ENCODE data around the gene GALNT15. TPM values are rescaled to one million over a fixed set of nuclear protein-coding genes. Genes with fewer than 3 reads are reported as not detected.

The GALNT15 gene
- total and polyA plus RNA-seq, 4 donors, result under 0.01 to 2.8 (median 1.3) TPM

GRCh38 chr3:16145176-16145575 is 29.3 kb upstream of the GALNT15 start:
- H3K4me1 ChIP-seq (ENCODE audit: control insufficient read depth in 4 of 4, insufficient read depth in 4 of 4, low read length in 3 of 4), result no peaks in the 10 kb centered on the region
- 98% methylated on average over 2 of the region's 2 CpGs for WGBS
- TF ChIP-seq REST (IDR thresholded peaks at IDR 0.05) (no peak), RAD21 (IDR thresholded peaks at IDR 0.05) (no peak), GABPA (IDR thresholded peaks at IDR 0.05 in 1 of 2, conservative IDR thresholded peaks at IDR 0.05 in 1 of 2) (no peak), JUND (IDR thresholded peaks at IDR 0.05) (no peak), MAX (IDR thresholded peaks at IDR 0.05) (no peak), FOXA1 (IDR thresholded peaks at IDR 0.05) (no peak), YY1 (IDR thresholded peaks at IDR 0.05) (no peak), ZBTB33 (IDR thresholded peaks at IDR 0.05) (no peak), ATF3 (IDR thresholded peaks at IDR 0.05) (no peak), FOXA2 (IDR thresholded peaks at IDR 0.05) (no peak), TAF1 (conservative IDR thresholded peaks at IDR 0.05) (no peak), HNF4G (IDR thresholded peaks at IDR 0.05) (no peak), CTCF (IDR thresholded peaks at IDR 0.05; ENCODE audit: low read depth, low read length, missing input control) (no peak), HNF4A (conservative IDR thresholded peaks at IDR 0.05) (no peak), NR2F2 (IDR thresholded peaks at IDR 0.05) (no peak)
- H3K27ac ChIP-seq (ENCODE audit: low read depth in 1 of 2, low read length in 2 of 2), result no peak overlapping the region
- H3K9me3 ChIP-seq (ENCODE audit: control insufficient read depth in 4 of 4, low read length in 3 of 4), result peaks cover 0 to 3% (median 0%) of the 10 kb centered on the region in 4 donors
- DNase-seq (ENCODE audit: low spot score), result no peak
- no peak overlapping the region for H3K4me3 ChIP-seq (ENCODE audit: low read depth in 1 of 3, low read length in 3 of 3)
- H3K9ac ChIP-seq (ENCODE audit: low read depth in 1 of 2, low read length in 2 of 2), result no peak overlapping the region
- H3K27me3 ChIP-seq (ENCODE audit: control insufficient read depth in 4 of 4, insufficient read depth in 4 of 4, low read length in 3 of 4), result no peaks in the 10 kb centered on the region
- no peaks in the 10 kb centered on the region for H3K36me3 ChIP-seq (ENCODE audit: control insufficient read depth in 4 of 4, insufficient read depth in 3 of 4, low read depth in 1 of 4, low read length in 3 of 4)

All from liver (tissue), 9 donors.